Keratinocyte (primary cell): ENCODE data around the gene SEMA3A. TPM values are rescaled to one million over a fixed set of nuclear protein-coding genes. Genes with fewer than 3 reads are reported as not detected.

Experiments used
- DNase-seq: peaks from one replicate; pipeline ENCODE4 v3.0.0-alpha.2; 2011; ENCODE audit warnings: low read depth, missing footprints, low spot score
- FAIRE-seq: peaks from 2 replicates; lab custom pipeline; 2011; peaks lifted over from hg19 to GRCh38; lab: Jason Lieb, UNC
- H2AFZ ChIP-seq: 2 replicates; pipeline ENCODE4 v1.6.0; 2012; ENCODE audit warnings: low read length, control low read depth, inconsistent platforms; ENCODE audit not compliant: control insufficient read depth
- H3K27ac ChIP-seq: 2 replicates; pipeline ENCODE4 v1.5.1; 2011; ENCODE audit warnings: low read length; ENCODE audit not compliant: control insufficient read depth, insufficient read depth
- H3K27me3 ChIP-seq: 3 replicates; pipeline ENCODE4 v1.6.0; 2011; ENCODE audit warnings: low read length; ENCODE audit not compliant: control insufficient read depth, insufficient read depth; ENCODE audit errors: extremely low read depth
- H3K36me3 ChIP-seq, 2 experiments: 2 replicates in 1 of 2; 3 replicates in 1 of 2; pipeline ENCODE4 v1.5.1; 2011; ENCODE audit warnings: low read length in 2 of 2, mild to moderate bottlenecking in 1 of 2; ENCODE audit not compliant: control insufficient read depth in 2 of 2, insufficient read depth in 2 of 2; ENCODE audit errors: extremely low read depth in 1 of 2
- H3K4me1 ChIP-seq: 3 replicates; pipeline ENCODE4 v1.5.1; 2011; ENCODE audit warnings: low read length; ENCODE audit not compliant: control insufficient read depth, insufficient read depth; ENCODE audit errors: extremely low read depth
- H3K4me2 ChIP-seq: 3 replicates; pipeline ENCODE4 v1.6.0; 2011; ENCODE audit warnings: low read depth, low read length; ENCODE audit not compliant: control insufficient read depth, insufficient read depth; ENCODE audit errors: extremely low read depth
- H3K4me3 ChIP-seq, 3 experiments: fragments of 200-600 bp in 1 of 3; sonication (generic) in 1 of 3; 2 replicates in 2 of 3; 3 replicates in 1 of 3; pipeline ENCODE4 v1.5.1; 2011 to 2016; ENCODE audit warnings: low read length in 3 of 3, mild to moderate bottlenecking in 3 of 3, control low read depth in 2 of 3, inconsistent platforms in 1 of 3, low read depth in 1 of 3, mixed read lengths in 1 of 3, mixed run types in 1 of 3, moderate library complexity in 1 of 3; ENCODE audit not compliant: control insufficient read depth in 2 of 3, insufficient read depth in 2 of 3; ENCODE audit errors: extremely low read depth in 1 of 3
- H3K79me2 ChIP-seq: 2 replicates; pipeline ENCODE4 v1.6.0; 2012; ENCODE audit warnings: low read length; ENCODE audit not compliant: control insufficient read depth, insufficient read depth
- H3K9ac ChIP-seq: 3 replicates; pipeline ENCODE4 v1.6.0; 2011; ENCODE audit warnings: low read length; ENCODE audit not compliant: control insufficient read depth, insufficient read depth; ENCODE audit errors: extremely low read depth
- H3K9me1 ChIP-seq: 3 replicates; pipeline ENCODE4 v1.6.0; 2011; ENCODE audit warnings: low read length; ENCODE audit not compliant: control insufficient read depth, insufficient read depth; ENCODE audit errors: extremely low read depth
- H3K9me3 ChIP-seq: 2 replicates; pipeline ENCODE4 v1.5.1; 2012; ENCODE audit warnings: low read depth, low read length; ENCODE audit not compliant: control insufficient read depth
- H4K20me1 ChIP-seq: 3 replicates; pipeline ENCODE4 v1.6.0; 2011; ENCODE audit warnings: low read length; ENCODE audit not compliant: control insufficient read depth, insufficient read depth; ENCODE audit errors: extremely low read depth
- CTCF ChIP-seq, 3 experiments: IDR thresholded peaks in 1 of 3; conservative IDR thresholded peaks in 1 of 3; optimal IDR thresholded peaks in 1 of 3; 2 replicates in 2 of 3; 3 replicates in 1 of 3; pipeline versions ENCODE3 to v1.5.1; 2011; ENCODE audit warnings: low read length in 3 of 3, mild to moderate bottlenecking in 3 of 3, moderate library complexity in 2 of 3, control low read depth in 1 of 3, inconsistent platforms in 1 of 3; ENCODE audit not compliant: insufficient read depth in 2 of 3; ENCODE audit errors: extremely low read depth in 1 of 3
- EZH2 ChIP-seq: IDR thresholded peaks from one replicate; pipeline ENCODE4 v1.6.1; 2012; ENCODE audit warnings: inconsistent platforms, mild to moderate bottlenecking, low read length, moderate library complexity
- dilution Hi-C: fragments of 300-500 bp; cut with MboI; formaldehyde crosslinking; loops from one replicate; pipeline ENCODE4 v1.7.0; 2020; ENCODE audit warnings: low sequenced_read_pairs; ENCODE audit not compliant: extremely low pct_ligation_motif_present
- polyA plus RNA-seq, 5 experiments: library from polyadenylated mRNA; depleted of rRNA in 3 of 5; stranded (reverse) in 3 of 5; stranded (forward) in 1 of 5; unstranded in 1 of 5; fragments of >200 nt; gene quantifications; 1 replicate in 1 of 5; 2 replicates in 3 of 5; 3 replicates in 1 of 5; pipeline versions ENCODE4 v1.2.1 to v1.2.3, GENCODE V29; 2011 to 2012; ENCODE audit warnings: missing spikeins in 2 of 5, low read depth in 1 of 5, low replicate concordance in 1 of 5

Gene SEMA3A
- polyA plus RNA-seq, 1 donor (not counting 4 experiments of a cell fraction or from before 2014, with no cell fraction given) = 2.1 TPM

DNA sequence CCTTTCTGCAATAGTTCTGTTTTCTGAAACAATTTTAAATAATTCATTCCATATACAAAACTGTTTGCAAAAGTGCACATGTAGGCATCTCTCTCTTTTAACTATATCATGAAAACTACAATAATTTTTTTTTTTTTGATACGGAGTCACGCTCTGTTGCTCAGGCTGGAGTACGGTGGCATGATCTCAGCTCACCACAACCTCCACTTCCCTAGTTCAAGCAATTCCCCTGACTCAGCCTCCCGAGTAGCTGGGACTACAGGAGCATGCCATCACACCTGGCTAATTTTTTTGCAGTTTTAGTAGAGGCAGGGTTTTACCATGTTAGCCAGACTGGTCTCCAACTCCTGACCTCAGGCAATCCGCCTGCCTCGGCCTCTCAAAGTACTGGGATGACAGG lies 44.0 kb upstream of the SEMA3A start:
- no peak for TF ChIP-seq EZH2
- Histone ChIP-seq H3K9me1 (no peaks in the 10 kb centered on the region), H2AFZ (no peak overlapping the region), H3K4me3 (no peak overlapping the region), H4K20me1 (no peaks in the 10 kb centered on the region), H3K9ac (no peak overlapping the region), H3K27me3 (no peaks in the 10 kb centered on the region), H3K4me2 (no peak overlapping the region), H3K4me1 (peaks cover 23% of the 10 kb centered on the region), H3K36me3 (no peaks in the 10 kb centered on the region), H3K79me2 (no peaks in the 10 kb centered on the region), H3K27ac (peak overlapping the region; percentile 97), H3K9me3 (no peaks in the 10 kb centered on the region)
- dilution Hi-C loops = no loop called here
- DNase-seq = no peak
- no peak for FAIRE-seq

- Histone ChIP-seq H3K27me3 (no peaks in the 10 kb centered on the region), H2AFZ (peak overlapping the region; percentile 32), H3K36me3 (no peaks in the 10 kb centered on the region), H3K4me2 (peak overlapping the region; percentile 65), H3K9me3 (no peaks in the 10 kb centered on the region), H3K79me2 (no peaks in the 10 kb centered on the region), H4K20me1 (no peaks in the 10 kb centered on the region), H3K9ac (peak overlapping the region; percentile 73), H3K4me1 (peaks cover 23% of the 10 kb centered on the region), H3K9me1 (no peaks in the 10 kb centered on the region), H3K4me3 (peak overlapping the region in 1 of 3 experiments; percentile 2), H3K27ac (peak overlapping the region; percentile 97)
- peak; percentile 87 for DNase-seq
- peak; percentile 81 for FAIRE-seq
- dilution Hi-C loops = no loop called here
- TF ChIP-seq CTCF (optimal IDR thresholded peaks at IDR 0.05 in 1 of 3, IDR thresholded peaks at IDR 0.05 in 1 of 3, conservative IDR thresholded peaks at IDR 0.05 in 1 of 3; ENCODE audit: extremely low read depth in 1 of 3, insufficient read depth in 2 of 3, low read length in 3 of 3) (no peak), EZH2 (no peak)
Measured at GRCh38 chr7:84237533-84238173, 43.1 kb upstream of the SEMA3A start.
